Measurements from ENCODE around the gene ARL16.

The ARL16 gene

DNA sequence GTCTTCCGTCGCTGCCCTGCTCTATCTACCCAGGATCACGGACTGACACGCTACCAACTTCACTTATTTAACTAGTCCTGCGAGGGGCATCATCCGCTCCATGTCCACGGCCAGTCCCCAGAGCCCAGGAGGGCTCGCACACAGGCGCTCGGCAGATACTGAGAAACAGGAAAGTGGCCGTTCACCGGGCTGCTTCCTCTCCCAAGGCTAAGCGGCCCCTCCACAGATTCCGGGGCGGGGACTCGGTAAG is 17.6 kb downstream of the ARL16 start:
- no peak for DNase-seq

DNA sequence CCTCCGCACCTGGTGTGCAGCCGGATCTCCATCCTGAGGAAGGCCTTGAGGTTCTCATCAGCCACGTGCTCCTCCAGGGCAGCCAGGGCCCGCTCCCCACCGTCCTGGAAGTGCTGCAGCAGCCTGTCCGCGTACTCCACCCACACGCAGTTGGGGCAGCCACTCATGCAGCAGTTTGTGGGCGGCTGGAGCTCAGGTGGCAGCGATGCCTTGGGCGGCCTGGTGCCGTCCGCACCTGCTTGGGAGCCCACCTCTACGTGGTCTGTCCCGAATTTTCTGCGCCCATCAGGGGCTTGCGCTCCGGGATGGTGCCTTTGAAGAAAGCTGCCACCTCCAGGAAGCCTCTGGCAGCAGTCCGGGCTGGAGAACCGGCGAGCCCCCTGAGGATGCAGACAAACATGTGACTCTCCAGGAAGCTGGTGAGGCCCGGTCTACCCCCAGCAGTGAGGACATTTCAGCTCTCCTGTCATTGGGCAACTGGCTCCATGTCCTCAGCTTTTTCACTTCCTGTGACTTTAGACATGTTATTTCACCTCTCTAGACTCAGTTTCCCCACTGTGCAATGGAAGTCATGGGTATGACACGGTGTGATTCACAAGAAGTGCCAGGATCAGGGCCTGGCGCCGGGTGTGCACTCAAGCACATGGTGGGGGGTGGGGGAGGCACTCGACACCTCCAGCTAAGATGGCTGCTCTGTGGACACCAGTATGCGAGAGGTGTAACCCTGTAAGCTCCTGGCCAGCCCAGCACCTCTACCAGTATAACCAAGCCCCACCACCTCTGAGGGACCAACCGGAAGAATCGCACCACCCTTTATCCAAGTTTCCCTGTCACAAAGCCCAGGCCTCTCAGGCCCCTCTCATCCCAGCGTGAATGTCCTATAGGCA is 18.1 kb downstream of the ARL16 start:
- DNase-seq = no peak

DNA sequence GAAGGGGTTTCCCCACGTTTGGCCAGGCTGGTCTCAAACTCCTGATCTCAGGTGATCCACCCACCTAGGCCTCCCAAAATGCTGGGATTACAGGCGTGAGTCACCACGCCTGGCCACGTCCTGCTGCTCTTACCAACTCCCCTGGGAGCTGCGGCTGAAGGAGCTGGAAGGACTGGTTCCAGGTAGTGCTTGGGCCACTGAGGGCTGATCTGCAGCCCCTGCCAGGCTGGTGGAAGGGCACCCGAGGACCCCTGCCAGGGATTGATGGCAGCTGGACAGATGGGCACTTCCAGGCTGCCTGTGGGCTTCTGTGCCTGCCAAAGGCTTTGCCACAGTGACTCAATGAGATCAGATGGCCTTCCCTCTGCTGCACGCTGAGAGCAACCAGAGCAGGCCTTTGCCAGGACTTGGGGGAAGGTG is 19.5 kb downstream of the ARL16 start:
- DNase-seq = no peak

DNA sequence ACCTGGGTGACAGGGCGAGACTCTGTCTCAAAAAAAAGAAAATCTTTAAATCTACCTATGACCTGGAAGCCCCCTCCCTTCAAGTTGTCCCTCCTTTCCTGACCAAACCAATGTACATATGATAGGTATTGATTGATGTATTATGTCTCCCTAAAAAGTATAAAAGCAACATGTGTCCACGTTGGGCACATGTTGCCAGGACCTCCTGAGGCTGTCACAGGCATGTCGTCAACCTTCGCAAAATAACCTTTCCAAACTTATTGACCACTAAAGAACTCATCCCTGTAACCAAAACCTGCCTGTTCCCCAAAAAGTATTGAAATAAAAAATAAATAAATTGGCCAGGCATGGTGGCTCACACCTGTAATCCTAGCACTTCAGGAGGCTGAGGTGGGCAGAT is 21.6 kb downstream of the ARL16 start:
- DNase-seq = no peak

DNA sequence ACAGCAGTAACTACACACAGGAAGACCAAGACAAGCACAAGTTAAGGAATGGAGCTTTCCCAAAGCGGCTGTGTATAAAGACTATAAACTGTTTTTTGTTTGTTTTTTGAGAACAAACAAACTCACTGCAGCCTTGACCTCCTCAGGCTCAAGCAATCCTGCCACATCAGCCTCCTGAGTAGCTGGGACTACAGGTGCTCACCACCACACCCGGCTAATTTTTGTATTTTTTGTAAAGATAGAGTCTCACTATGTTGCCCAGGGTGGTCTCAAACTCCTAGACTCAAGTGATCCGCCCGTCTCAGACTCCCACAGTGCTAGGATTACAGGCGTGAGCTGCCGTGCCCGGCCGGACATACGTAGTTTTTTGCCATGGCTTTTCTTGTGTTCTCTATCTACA is 23.2 kb downstream of the ARL16 start:
- DNase-seq = no peak

DNA sequence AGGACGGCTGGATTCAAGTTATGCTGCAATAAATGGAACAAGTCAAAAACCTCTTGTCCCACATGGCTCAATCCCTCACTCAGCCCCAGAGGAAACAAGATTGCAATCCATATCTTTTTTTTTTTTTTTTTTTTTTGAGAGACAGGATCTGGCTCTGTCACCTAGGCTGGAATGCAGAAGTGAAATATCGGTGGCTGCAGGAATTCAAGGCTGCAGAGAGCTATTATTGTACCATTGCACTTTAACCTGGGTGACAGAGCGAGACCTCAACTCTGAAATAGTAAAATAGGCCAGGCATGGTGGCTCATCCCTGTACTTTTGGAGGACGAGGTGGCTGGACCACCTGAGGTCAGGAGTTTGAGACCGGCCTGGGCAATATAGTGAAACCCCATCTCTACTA is 24.6 kb downstream of the ARL16 start:
- no peak for DNase-seq

DNA sequence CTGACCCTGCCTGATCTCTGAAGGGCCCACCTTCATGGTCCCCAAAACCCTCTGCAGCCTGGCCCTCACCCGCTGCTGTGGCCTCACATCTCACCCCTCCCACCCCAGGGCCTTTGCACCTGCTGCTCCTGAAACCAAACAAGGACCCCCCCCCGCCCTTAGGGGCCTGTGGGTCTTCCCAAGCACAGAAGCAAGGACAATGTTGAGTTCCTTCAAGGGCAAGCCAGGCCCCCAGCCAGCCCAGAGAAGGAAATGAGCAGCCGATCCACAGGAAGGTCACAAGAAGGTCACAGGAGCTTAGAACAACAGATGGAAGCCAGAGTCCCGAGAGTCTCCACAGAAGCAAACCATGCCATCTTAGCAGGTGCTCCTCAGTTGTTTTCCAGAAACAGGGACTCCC is 26.8 kb downstream of the ARL16 start:
- DNase-seq = no peak

DNA sequence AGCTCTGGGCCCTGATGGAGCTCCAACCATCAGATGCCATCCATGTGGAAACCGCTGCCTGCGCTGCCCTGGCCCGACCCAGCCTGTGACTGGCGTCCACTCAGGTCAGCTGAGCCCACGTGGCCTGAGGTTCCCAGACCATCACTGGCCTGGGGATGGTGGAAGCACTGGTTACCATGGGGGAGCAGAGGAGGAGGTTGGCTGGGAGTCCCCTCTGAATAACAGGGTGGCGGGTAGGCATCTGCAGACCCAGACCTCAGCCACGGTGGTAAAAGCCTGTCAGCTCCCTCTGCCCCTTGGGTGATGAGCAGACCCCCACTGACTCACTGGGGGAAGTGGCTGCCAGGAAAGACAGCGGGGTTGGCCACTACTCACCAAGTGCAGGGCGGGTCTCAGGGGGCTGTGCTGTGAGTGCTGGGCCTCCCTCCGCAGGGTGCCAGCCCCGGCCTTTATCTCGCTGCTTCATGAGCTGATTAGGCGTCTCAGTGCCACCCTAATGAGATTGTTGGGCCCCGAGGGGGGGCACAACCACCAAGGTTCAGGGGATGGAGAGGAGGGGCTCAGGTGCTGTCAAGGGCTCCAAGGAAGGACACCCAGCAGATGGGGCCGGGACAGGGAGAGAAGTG is 27.4 kb downstream of the ARL16 start, which contains the start of gene PDE6G:
Gene PDE6G (minus strand): TSS at position 425 of the 626 bp plus-strand sequence. CDS start 3,237 bp downstream, outside the sequence.
- no peak for DNase-seq

DNA sequence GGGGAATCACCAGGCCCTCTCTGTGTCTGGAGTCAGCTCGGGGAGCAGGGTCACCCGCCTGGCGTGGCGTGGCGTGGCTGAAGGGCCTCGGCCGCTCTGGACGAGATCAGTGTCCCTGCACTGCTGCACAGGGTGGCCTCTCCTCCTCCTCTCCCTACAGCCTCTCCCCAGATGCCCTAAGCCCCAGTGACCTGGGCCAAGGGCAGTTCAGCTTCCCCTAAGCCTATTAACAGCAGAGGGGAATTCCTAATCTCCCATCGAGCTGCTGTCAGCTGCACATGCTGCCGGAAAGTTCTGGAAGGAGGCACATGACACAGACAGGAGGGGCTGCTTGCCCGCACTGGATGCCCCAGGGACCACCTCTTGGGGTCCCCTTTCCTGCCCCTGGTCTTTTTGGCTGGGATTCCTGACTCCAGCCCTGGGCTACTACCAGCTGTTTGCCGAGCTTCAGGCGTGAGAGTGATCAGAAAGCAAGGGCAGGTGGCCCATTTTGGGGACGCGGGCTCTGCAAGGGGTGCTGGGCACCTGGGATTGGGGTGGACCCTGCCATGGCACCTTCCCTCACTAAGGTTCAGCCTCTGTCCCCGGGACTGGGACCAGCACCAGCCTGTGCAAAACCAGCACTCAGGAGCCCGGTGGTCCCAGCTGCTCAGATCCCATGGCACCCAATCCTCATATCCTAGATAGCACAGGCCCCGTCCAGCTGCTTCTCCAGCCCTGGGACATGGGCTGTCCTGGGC is 28.0 kb downstream of the ARL16 start:
- no peak for DNase-seq

DNA sequence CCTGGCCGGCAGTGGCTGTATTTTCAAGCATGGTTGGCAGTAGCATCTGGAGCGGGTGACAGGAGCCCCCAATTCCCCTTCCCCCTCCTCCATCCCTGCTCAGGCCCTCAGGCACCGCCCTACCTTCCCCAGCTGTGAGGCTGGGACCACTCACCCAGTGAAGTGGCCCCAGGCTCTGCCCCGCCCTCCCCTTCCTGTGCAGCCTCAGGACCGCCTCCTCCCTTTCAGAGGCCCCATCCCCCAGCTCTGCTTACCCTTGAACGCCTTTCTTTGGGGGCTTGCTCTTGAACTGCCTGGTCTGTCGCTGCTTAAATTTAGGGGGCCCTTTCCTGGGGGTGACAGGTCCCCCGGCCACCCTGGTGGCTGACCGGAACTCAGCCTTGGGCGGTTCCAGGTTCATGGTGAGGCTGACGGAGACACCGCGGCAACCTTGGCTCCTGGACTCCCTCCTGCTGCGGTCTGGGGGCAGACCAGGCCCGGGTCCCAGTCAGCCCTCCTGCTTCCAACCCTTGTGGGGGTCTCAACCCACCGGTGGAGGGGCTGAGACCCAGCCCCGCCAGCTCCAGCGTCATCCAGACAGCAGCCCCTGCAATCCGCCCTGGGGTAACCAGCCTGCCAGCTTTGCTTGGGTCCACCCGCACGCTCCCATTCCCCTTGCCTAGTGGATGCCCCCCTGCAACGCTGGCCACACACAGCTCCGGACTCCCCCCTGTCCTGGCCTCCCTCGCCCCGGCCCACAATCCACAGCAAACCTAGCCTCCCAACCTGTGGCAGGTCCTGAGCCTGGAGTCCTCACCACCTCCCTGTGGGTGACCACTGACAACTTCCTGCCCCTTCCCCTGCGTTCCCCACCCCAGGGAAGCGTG is 30.5 kb downstream of the ARL16 start:
- DNase-seq = no peak

DNA sequence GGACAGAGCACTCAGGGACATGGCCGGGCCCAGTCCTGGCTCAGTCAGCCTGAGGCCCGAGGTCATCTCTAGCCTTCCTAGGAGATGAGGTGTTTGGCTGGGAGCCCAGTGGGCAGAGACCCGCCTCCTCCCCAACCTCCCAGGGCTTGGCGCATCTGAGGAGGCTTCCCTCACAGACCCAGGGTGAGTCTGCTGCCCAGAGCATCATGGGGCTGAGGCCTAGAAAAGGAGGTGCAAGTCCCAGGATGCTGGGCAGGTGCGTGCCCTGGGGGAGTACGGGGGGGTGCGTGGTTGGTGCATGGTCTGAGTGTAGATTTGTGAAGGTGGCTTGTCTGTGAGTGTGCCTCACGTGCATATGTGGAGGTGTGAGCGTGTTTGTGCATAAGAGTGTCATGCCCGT is 31.9 kb downstream of the ARL16 start:
- DNase-seq = peak; percentile 89

DNA sequence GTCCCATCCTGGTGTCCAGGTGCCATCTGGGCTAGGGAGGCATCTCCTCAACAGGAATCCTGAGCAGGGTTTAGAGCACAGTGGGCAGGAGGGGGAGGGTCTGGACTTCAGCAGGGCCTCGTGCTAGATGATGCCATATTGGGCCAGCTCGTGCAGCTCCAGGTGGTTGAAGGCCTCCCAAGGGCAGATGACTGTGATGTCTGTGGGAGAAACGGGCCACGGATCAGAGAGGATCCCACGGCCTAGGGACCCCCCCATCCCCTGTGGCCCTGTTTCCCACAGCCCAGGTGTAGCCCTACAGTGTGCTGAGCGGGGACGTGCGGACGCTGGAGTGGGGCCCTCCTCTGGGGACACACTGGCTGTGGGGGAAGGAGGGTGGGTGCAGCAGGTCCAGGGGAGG is 32.6 kb downstream of the ARL16 start:
- no peak for DNase-seq

DNA sequence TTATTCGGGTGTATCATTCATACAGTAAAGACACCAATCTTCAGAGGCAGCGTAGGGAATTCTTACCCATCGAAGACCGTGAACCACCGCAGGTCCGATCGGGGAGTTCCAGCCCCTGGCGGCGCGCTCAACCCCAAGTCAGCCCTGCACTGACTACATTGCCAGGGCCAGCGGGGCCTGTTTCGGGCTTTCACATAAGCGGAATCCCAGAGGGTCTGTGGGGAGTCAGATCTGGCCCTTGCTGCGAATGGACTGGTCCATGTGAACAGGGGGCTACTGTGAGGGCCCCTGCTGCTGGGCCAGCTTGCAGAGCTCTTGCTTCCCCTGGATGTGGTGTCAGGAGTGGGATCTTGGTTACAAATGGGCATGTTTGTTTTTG is 34.9 kb downstream of the ARL16 start:
- DNase-seq = no peak

DNA sequence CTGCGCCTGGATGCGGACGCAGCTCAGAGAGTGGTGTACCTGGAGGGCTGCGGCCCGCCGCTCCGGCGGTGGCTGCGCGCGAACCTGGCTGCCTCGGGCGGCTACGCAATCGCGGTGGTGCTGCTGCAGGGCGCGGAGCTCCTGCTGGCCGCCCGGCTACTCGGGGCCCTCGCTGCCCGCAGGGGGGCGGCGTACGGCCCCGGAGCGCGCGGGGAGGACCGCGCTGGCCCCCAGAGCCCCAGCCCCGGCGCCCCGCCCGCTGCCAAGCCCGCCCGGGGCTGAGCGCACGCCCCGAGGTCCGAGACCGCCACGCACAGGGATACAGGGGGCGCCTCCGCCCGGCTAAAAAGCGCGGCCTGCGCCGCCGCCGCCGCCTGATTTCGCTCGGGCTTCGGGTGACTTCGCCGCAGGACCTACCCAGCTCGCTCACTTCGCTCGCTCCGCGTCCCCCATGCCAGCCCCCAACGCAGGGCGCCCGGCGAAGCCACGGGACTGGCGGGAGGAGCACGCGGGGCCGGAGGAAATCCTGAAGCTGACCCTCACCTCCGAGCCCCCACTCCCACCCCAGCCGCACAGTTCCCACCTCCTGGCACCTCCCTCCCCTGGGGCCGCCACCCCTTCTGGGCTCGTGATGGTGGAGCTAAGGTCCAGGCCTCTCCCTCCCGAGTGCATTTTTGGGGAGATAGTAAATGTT is 35.4 kb downstream of the ARL16 start:
- no peak for DNase-seq

DNA sequence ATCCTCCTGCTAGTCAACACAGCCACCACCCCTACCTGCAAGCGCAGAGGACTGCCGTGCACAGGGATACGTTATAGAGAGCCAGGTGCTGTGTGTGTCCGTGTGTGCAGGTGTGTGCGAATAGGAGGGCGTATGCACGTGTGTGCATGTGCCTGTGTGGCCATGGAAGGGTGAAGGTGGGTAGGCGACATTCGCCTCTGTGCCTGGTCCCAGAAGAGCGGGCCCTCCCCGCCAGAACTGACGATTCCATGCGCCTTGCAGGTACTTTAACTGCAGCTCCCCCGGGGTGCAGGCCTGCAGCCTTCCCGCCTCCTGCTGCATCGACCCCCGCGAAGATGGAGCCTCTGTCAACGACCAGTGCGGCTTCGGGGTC is 36.0 kb downstream of the ARL16 start:
- no peak for DNase-seq

DNA sequence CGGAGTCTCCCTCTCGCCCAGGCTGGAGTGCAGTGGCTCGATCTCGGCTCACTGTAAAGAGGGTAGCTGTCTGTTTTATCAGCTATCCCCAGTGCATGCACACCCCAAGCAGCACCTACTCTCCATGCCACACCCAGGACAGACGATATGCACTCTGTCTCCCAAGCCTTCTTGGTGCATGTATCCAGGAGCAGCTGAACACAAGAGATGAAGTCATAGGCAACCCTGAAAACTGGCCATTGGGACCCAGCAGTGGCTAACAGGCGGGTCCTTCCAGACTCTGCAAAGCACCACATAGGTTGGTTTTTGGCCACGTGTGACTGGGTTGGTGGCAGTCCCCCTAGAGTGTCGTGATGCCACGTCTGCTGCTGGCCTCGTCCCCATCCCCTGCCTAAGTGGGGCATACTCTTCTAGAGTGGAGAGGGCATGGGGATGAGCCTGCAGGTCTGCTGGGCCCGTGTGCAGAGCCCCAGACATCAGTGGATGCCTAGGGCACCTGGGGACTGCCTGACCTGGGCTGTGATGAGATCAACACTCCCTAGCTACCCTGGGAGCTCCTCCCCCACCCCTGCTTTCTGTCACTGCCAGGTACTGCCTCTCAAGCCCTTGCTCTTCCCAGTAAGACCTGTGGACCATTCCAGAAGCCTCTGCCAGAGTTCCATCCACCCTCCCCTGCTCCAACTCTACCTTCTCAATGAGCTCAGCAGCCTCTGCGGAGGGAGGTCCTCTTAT is 36.6 kb downstream of the ARL16 start:
- DNase-seq = no peak

DNA sequence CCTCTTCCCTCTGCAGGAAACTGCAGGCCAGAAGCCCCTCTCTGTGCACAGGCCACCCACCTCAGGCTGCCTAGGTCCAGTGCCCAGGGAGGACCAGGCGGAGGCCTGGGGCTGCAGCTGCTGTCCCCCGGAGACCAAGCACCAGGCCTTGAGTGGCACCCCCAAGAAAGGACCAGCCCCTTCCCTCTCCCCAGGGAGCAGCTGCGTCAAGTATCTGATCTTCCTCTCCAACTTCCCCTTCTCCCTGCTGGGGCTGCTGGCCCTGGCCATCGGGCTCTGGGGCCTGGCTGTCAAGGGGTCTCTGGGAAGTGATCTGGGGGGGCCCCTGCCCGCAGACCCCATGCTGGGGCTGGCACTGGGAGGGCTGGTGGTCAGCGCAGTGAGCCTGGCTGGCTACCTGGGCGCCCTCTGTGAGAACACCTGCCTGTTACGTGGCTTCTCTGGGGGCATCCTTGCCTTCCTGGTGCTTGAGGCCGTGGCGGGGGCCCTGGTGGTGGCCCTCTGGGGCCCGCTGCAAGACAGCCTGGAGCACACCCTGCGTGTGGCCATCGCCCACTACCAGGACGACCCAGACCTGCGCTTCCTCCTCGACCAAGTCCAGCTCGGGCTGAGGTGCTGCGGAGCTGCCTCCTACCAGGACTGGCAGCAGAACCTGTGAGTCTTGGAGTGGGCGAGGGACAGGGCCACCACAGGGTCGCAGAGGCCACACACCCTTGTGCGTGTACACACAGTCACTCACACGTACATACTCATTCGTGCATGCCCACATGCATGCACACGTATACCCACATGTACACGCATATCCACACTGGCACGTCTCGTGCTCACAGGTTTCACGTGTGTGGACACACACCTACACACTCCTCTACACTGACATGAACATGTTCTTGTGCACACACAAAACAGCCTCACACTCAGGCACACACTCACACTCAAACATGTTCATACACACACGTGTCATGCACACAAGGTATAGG is 38.3 kb downstream of the ARL16 start:
- no peak for DNase-seq

DNA sequence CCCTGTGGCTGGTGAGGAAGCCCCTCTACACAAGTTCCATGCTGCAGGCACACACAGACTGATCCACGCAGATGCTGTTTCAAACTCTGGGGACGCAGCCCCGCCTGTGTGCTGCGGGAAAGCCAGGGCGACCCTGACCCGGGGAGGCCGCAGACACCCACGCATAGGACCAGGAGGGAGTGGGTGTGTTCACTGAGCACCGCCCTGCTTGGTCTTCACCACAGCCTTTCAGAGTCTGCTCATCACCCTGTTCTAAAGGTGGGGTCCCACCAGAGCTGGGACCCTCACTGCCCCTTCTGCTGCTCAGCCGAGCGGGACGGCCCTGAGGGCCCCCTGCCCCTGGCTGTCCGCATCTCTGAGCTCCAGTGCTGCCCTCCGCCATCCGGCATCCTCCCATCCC is 39.1 kb downstream of the ARL16 start:
- DNase-seq = no peak

DNA sequence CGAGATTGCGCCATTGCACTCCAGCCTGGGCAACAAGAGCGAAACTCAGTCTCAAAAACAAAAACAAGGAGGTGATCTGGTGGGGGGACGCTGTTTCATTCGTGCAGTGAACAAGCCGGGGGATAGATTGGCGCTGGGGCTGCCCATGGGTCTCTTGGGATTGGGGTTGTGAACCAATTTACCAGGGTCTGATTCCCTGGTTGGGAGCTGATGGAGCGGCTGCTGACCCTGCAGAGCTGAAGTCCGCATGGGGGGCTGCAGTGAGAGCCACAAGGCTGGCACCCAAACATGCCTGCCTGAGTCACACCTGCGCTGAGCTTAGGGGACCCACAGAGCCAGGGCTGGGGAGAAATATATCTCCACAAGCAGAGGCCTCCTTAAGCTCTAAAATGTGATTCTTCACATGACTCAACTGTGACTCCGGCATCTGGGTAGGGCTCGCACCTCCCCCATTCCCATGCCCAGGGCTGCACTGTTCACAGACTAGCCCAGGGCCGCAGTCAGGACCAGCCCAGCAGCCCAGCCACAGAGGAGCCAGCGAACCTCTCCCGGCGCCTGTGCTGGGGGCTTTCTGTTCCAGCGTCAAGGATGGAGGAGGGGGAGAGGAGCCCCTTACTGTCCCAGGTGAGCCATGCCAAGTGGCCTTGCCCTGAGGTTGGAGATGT is 41.6 kb downstream of the ARL16 start:
- DNase-seq = peak; percentile 44

DNA sequence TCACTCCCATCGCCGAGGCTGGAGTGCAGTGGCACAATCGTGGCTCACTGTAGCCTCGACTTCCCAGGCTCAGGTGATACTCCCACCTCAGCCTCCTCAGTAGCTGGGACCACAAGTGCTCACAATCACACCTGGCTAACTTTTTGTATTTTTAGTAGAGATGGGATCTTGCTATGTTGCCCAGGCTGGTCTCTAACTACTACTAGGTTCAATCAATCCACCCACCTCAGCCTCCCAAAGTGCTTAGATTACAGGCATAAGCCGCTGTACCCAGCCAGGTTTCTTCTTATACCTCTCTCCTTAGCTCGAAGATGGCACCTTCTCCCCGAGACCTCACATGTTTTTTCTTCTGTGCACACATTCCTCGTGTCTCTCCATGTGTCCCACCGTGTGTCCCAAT is 43.6 kb downstream of the ARL16 start:
- no peak for DNase-seq
